Measurements from ENCODE around the gene PIK3R6. TPM values are rescaled to one million over a fixed set of nuclear protein-coding genes. Genes with fewer than 3 reads are reported as not detected.

Gene PIK3R6
- total and polyA plus RNA-seq, 2 donors (not counting 1 experiment from before 2014, with no cell fraction given), result 2.8 to 11.0 TPM

GRCh38 chr17:8823279-8823678, 44.2 kb downstream of the PIK3R6 start:
- no peak for TF ChIP-seq CTCF (IDR thresholded peaks at IDR 0.05)
- no peak for TF ChIP-seq EZH2 (IDR thresholded peaks at IDR 0.05; ENCODE audit: borderline replicate concordance, insufficient read depth, low read depth, low read length, poor library complexity, severe bottlenecking)
- no peak for DNase-seq

GRCh38 chr17:8822401-8823035, 45.0 kb downstream of the PIK3R6 start:
- H3K4me2 ChIP-seq (replicated peaks; ENCODE audit: low read depth, low read length, poor library complexity, severe bottlenecking), result no peak overlapping the region

More at GRCh38 chr17:8823279-8823678, 44.2 kb downstream of the PIK3R6 start:
- Mint-ChIP-seq H3K4me1 (no peaks in the 10 kb centered on the region), H3K4me3 (no peak overlapping the region), H3K27ac (no peak overlapping the region), H3K9me3 (ENCODE audit: insufficient read depth) (peaks cover 2% of the 10 kb centered on the region), H3K27me3 (no peaks in the 10 kb centered on the region)
- Histone ChIP-seq H3K4me2 (replicated peaks; ENCODE audit: low read depth, low read length, poor library complexity, severe bottlenecking) (no peak overlapping the region), H3K4me3 (ENCODE audit: control extremely low read depth in 1 of 5, extremely low read depth in 1 of 5, insufficient read depth in 1 of 5, low read depth in 2 of 5, low read length in 4 of 5) (no peak overlapping the region), H4K20me1 (ENCODE audit: control insufficient read depth, insufficient read depth, low read length, poor library complexity, severe bottlenecking) (no peaks in the 10 kb centered on the region), H3K9me3 (ENCODE audit: control extremely low read depth in 1 of 3, control insufficient read depth in 2 of 3, insufficient read depth in 1 of 3, low read length in 2 of 3) (peaks cover 0 to 9% (median 6%) of the 10 kb centered on the region in 3 donors), H2AFZ (ENCODE audit: insufficient read depth, low read depth, low read length, poor library complexity, severe bottlenecking) (no peak overlapping the region), H3K27ac (ENCODE audit: low read length in 2 of 2) (no peak overlapping the region), H3K4me1 (ENCODE audit: control insufficient read depth in 2 of 2, insufficient read depth in 2 of 2, low read length in 2 of 2) (no peaks in the 10 kb centered on the region), H3K9ac (ENCODE audit: low read length) (no peak overlapping the region), H3K79me2 (ENCODE audit: control insufficient read depth, insufficient read depth, low read length) (no peaks in the 10 kb centered on the region), H3K36me3 (replicated peaks in 1 of 2; ENCODE audit: control extremely low read depth in 1 of 2, control insufficient read depth in 1 of 2, extremely low read depth in 1 of 2, insufficient read depth in 2 of 2, low read length in 1 of 2) (no peaks in the 10 kb centered on the region), H3K27me3 (replicated peaks in 1 of 4; ENCODE audit: control extremely low read depth in 1 of 4, control insufficient read depth in 3 of 4, insufficient read depth in 4 of 4, low read length in 3 of 4) (no peaks in the 10 kb centered on the region)
- ATAC-seq (ENCODE audit: low read depth), result no peak
- intact Hi-C loops (cut with micrococcal nuclease), result no loop called here
- ChIA-PET POLR2A (no interaction called here), CTCF (no interaction called here)
- WGBS (ENCODE audit: insufficient coverage), result 100% methylated on average over 4 of the region's 5 CpGs

More at GRCh38 chr17:8822401-8823035, 45.0 kb downstream of the PIK3R6 start:
- H4K20me1 ChIP-seq (ENCODE audit: control insufficient read depth, insufficient read depth, low read length, poor library complexity, severe bottlenecking), result no peaks in the 10 kb centered on the region
- Mint-ChIP-seq H3K27ac (no peak overlapping the region), H3K4me3 (no peak overlapping the region), H3K4me1 (no peaks in the 10 kb centered on the region), H3K27me3 (peaks cover 3% of the 10 kb centered on the region), H3K9me3 (ENCODE audit: insufficient read depth) (peaks cover 2% of the 10 kb centered on the region)
- intact Hi-C loops (cut with micrococcal nuclease), result no loop called here
- H3K9me3 ChIP-seq (ENCODE audit: control extremely low read depth in 1 of 3, control insufficient read depth in 2 of 3, insufficient read depth in 1 of 3, low read length in 2 of 3), result peaks cover 0 to 9% (median 6%) of the 10 kb centered on the region in 3 donors
- H3K27me3 ChIP-seq (replicated peaks in 1 of 4; ENCODE audit: control extremely low read depth in 1 of 4, control insufficient read depth in 3 of 4, insufficient read depth in 4 of 4, low read length in 3 of 4), result no peaks in the 10 kb centered on the region
- no peak overlapping the region for H3K9ac ChIP-seq (ENCODE audit: low read length)
- H2AFZ ChIP-seq (ENCODE audit: insufficient read depth, low read depth, low read length, poor library complexity, severe bottlenecking), result no peak overlapping the region
- H3K27ac ChIP-seq (ENCODE audit: low read length in 2 of 2), result no peak overlapping the region
- no peaks in the 10 kb centered on the region for H3K79me2 ChIP-seq (ENCODE audit: control insufficient read depth, insufficient read depth, low read length)
- POLR2A ChIA-PET, result no interaction called here
- 100% methylated on average over 2 of the region's 5 CpGs for WGBS (ENCODE audit: insufficient coverage)
- DNase-seq (no peak), ATAC-seq (ENCODE audit: low read depth) (no peak)
- H3K4me3 ChIP-seq (ENCODE audit: control extremely low read depth in 1 of 5, extremely low read depth in 1 of 5, insufficient read depth in 1 of 5, low read depth in 2 of 5, low read length in 4 of 5), result no peak overlapping the region
- no peaks in the 10 kb centered on the region for H3K4me1 ChIP-seq (ENCODE audit: control insufficient read depth in 2 of 2, insufficient read depth in 2 of 2, low read length in 2 of 2)
- CTCF ChIA-PET, result no interaction called here
- H3K36me3 ChIP-seq (replicated peaks in 1 of 2; ENCODE audit: control extremely low read depth in 1 of 2, control insufficient read depth in 1 of 2, extremely low read depth in 1 of 2, insufficient read depth in 2 of 2, low read length in 1 of 2), result no peaks in the 10 kb centered on the region
- TF ChIP-seq CTCF (IDR thresholded peaks at IDR 0.05), result no peak
- no peak for TF ChIP-seq EZH2 (IDR thresholded peaks at IDR 0.05; ENCODE audit: borderline replicate concordance, insufficient read depth, low read depth, low read length, poor library complexity, severe bottlenecking)

All from B cell (primary cell).